CD4-positive, alpha-beta T cell treated with Interleukin-6 for 4 hours (primary cell): ENCODE data around the gene SLC25A21.
"Not testable (repeated sequence)": the region's sequence is repeated elsewhere in the genome, so short reads cannot be mapped to it uniquely, and the experiment has no call there.

Source experiments
- DNase-seq: peaks from one replicate; pipeline ENCODE4 v3.0.0-alpha.2; 2020; ENCODE audit warnings: mixed read lengths

Gene SLC25A21

DNA sequence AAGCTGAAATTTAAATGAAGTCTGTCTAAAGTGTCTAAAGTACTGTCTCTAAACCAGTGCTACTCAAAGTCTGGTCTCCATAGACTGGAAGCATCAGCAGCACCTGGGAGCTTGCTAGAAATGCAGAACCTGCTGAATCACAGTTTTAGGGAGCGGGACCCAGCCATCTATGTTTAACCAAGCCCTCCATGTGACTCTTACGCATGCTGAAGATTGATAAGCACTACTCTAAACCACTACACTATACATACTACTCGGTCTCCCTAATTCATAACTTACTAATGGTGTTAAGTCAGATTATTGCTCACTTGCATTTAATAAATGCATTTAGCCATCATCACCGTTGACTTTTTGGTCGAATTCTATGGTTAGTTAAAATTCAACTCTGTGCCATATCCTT, 88.8 kb downstream of the SLC25A21 start:
- DNase-seq: no peak

DNA sequence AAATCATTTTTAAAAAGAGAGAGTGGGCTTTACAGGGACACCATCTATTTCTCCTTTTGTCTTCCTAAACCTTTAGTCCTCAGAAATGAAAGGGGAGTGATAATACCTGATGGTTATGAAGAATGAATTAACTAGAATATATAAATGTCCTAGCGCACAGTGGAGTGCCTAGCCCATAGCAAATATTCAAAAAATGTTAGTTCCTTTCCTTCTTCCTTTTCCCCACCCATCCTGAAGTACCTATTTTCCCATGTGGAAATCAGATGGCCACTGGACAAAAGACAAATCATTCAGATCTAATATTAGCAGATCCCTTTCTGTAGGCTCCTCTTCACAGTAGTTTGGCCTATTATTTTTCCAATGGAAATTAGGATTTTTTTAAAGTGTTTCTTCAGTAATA, 90.0 kb downstream of the SLC25A21 start:
- DNase-seq: no peak

DNA sequence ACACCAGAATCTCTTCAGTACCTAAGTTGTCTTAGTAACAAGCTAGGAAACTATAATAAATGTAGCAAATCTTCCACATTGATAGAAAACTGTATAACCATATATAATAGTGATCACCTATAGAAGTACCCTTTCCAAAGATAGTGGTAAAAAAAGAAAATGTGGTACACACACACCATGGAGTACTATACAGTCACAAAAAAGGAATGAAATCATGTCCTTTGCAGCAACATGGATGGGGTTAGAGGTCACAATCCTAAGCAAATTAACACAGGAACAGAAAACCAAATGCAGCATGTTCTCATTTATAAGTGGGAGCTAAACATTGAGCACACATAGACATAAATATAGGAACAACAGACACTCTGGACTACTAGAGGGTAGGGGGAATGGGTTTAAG, 90.5 kb downstream of the SLC25A21 start:
- no peak for DNase-seq

DNA sequence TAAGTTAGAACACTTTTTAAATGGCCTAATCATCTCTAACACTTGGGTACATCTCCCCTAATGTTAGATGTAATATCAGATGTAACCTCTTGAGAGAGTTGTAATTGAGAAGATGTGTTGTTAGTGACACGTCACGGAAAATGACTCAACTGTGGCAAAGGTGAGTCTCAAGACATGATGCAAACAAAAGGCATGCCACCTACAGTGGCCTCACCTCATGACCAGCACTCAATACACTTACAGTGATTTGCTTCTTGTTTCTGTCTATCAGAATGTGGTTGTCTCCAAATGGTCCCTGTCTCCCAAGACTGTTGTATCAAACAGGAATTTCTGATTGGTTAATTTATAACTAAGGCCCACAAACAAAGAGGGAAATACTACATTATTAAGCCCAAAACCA, 91.2 kb downstream of the SLC25A21 start:
- DNase-seq: no peak

DNA sequence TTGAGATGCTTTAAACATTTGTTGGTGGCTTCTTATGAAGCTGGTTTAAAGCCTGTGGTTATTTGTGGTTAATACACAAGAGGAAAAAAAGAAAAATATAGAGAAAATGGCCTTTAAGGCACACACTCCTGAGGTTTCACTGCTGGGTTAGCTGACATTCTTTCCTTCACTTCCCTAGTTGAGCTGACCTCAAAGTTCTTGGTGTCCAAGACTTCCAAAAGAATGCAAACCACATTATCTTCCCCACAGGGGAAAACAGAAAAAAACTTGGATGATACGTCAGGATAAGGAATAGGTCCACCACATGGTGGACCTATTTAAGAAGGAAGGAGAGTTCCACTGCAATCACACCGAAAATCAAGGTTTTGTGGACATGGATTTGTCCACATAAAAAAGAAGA, 94.3 kb downstream of the SLC25A21 start:
- no peak for DNase-seq

DNA sequence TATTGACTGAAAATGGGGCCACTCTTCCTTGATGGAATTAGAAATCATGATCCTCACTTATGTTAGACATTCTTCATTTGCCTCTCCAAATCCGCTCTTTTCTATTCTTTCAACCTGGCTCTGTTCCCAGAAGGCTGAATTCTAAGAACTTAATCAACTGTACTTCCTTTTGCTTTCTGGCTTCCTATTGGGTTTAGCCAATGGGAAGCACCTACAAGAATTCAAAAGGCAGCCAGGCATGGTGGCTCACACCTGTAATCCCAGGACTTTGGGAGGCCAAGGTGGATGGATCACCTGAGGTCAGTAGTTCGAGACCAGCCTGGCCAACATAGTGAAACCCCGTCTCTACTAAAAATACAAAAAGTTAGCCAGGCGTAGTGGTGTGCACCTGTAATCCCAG, 98.1 kb downstream of the SLC25A21 start:
- DNase-seq: not testable (repeated sequence)

DNA sequence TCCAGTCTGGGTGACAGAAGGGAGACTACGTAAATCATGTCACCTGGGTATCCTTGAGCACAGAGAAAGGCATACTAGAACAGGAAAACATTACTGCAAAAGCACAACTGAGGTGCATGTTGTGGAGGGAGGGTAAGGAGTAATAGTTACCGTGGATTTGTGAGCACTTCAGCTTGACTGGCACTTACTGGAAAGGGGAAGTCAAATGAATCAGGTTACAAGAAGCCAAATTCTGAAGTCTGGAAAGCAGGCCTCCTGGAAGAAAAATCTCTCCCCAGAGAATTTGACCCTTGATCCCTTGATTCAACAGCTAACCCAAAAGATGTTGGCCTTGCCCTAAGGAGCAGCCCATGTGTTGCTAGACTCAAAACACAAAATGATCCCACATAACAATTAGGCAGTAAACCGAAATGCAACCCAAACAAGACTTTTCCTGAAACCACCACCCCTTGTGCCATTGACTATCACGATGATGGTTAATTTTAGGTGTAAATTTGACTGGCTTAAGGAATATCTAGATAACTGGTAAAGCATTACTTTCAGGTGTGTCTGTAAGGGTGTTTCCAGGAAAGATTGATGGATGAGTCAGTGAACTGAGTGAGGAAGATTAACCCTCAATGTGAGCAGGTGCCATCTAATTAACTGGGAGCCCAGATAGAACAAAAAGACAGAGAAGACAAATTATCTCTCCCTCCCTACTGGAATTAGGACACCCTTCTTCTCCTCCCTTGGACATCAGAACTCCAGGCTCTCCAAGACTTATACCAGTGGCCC, 108.8 kb downstream of the SLC25A21 start:
- no peak for DNase-seq

DNA sequence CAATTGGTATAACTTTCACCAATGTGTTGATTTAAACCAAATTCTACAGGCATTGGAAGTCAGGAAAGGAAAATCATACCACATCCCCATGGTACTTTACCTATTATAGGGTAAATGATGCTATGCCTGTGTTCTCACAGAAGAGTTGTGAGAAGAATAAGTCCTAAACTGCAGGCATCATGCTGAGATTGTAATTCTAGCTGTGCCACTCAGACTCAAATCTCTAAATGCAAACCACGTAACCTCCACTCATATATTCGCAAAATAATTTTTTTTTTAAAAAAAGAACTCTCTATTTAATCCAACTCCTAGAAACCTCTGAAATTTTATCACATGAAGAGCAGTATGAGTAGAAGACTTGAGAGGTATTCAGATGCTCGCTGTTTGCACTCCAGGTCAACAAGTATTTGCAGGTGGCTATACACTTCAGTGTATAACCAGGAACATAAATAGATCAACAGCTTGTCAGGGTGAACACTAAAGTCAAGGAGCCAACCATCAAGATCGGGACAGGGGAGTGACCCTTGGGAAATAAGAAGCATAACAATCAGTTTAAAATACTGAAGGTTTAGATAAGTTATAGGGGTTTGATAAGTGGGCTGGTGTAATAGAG, 110.1 kb downstream of the SLC25A21 start:
- DNase-seq: no peak

DNA sequence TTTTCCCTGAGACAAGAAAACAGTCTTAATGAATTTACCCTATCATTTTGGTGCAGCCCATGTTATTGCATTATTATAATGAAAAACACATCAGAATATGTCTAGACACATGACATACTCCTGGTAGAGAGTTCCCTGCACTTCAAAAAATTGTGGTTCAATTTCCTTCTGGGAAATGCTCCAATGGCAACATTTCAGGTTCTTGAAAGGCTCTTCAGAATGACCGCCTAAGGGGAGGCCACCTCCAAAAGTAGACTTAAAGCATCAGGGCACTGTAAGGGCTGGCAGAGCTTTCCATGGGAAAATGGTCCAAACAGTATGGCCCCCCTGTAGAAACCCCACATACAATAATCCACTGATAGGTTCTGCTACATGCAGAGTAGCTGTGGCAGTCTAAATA, 110.7 kb downstream of the SLC25A21 start:
- no peak for DNase-seq

DNA sequence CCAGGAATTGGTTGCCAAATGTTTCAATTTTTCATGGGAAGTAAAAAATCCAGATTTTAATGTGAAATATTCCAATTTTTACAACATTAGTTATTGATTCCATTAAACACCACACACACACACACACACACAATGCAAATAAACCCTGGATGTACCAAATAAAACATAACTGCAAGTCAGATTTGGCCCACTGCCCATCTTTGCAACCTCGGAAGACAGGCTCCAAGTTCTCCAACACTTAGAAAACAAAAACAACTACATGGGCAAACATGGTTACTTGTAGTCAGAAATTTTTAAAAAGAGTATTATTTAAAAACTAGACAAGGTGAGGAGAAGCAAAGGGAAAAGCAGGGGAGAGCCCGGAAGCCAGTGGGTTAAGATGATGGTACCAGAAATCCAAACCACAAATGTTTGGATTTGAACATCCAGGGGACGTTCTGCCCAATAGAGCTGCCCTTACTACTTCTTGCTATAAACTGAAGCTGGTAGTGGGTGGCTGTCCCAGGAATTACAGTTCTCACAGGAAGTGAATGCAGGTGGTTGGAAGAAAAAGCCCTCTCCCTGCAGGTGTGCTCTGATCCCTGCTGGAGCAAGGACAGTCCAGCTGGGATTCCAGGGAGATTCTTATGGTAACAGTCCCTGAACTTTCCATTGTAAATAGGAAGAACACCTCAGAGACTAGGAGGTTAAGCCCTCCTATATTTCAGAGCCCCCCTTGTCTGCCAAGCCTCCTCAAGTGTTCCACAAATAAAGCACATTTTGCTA, 111.7 kb downstream of the SLC25A21 start:
- DNase-seq: no peak

DNA sequence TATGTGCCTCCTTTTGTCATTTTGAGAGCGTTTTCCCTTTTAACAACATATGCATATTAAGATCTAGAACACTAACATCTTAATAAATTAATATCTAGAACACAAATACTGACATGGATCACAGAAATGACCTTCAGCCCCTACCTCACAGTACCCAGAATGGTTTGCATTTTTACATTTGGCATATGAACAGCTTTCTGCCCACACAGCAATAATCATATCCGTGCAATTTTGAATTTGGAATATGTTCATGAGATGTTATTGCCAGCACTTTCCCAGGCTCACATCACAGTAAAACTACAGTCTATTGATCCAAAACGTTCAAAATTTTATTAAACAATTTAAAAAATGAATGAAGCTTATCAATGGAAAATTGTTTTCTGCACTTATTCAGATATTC, 114.6 kb downstream of the SLC25A21 start:
- DNase-seq: no peak

DNA sequence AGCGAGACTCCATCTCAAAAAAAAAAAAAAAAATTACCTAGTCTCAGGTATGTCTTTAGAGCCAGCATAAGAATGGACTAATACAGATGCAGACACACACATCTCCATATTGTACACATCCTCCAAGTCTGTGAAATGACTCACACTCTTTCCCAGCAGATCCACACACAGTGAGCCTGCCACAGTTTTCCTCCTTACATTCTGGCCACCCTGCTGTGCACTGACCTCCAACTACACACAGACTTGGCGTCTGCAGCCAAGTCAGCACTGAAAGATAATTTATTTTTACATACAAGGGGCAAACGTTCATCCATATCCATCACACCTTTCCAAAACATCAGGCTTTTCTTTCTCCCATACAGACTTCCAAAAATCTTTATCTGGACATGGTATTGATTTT, 115.9 kb downstream of the SLC25A21 start:
- DNase-seq: no peak

DNA sequence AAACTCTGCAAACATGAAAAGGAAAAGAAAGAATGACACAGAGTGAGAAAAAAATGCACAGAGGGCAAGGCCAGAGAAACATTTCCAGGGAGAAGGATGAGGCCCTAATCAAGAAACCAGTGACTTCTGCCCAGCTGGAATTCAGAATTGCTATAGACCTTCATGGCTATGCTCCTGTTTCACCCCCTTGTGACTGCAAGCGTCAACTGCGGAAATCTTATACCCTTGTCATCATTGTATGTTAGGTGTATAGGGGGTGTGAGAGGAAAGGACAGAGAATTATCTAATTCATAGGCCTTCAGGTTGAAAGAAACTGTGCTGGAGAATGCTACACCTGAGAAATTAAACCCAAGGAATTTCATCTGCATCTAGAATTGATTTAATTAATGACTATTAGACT, 117.5 kb downstream of the SLC25A21 start:
- DNase-seq: no peak

DNA sequence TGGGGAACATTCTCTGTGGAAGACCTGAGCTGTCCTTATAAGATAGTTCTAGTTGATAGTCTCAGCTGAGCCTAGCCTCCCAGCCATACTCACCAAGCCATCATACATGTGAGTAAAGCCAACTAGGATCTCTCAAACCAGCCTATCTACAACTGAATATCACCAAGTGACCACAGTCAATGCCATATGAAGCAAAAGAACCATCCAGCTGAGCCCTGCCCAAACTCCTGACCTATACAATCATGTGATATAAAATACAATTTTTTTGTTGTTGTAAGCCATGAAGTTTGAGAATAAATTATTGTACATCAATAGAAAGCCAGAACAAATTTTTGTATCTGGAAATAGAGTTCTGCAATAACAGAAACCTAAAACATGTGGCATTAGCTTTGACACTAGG, 118.3 kb downstream of the SLC25A21 start:
- no peak for DNase-seq

DNA sequence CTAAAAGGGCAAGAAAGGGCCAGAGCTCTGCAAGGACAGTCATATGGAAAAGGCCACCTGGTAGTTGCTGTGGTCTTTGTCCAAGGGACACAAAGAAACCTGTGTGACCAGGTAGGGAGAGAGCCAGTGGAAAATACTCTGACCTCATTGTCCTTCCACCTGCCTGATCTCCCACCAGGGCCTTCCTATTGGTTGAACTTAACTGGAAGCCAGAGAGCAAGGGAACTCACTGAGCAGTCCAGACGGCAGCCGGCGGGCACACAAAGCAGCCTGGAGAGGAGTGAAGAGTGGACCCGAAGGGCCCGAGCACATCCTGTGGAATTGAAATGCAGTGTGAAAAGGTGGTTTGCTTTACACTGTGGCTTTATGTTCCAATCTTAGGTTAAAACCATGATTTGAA, 120.7 kb downstream of the SLC25A21 start:
- DNase-seq: no peak

DNA sequence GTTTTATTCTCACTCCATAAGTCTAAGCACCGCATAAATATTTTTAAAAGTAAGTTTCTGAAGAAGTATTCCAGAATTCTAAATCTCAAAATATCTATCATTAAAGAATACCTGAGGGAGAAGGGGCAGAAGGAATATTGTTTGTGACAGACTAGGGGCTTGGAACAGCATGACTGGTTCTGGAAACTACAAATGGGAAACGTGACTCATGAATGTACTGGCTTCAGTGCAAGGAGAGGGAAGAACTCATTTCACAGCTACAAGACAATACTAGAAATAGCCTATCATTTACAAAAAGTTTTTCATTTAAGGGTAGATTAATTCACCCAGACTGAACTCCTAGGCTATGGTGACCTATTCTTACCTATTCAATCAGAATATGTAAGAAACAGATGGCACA, 121.3 kb downstream of the SLC25A21 start:
- DNase-seq: no peak

DNA sequence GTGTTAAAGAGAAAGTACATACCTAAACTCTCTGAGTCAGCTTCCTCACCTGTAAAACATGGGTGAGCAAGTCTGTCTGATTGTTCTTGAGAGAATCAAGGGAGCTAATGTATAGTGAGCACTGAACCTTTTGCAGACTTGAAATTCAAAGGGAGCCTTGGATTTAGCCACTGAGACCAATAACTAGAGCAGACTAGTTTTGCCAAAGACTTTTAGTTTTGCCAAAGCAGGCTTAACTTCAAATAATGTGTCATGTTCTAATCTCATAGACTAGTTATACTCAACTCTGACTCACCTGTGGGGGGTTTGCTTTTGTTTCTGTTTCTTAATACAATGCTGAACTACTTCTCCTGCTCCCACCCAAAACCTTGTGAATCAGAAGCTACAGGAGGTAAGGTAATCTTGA, 123.7 kb downstream of the SLC25A21 start:
- no peak for DNase-seq

DNA sequence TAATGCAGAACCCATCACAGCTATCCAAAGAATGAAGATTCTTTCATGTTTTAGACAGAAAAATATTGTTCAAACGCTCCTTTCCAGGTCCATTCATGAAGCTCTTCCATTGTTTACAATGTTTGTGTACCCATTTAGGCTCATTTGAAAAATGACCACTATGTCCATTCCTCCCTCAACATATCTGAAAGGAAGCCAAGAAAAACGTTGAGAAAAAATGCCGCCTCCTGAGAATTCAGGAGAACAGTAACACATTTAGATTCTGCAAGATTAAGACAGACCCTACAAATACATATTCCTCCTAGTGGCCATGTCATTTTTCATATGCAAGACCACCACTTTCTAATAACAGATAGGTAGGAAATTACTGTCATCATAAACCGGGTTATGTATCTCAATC, 124.4 kb downstream of the SLC25A21 start:
- no peak for DNase-seq

DNA sequence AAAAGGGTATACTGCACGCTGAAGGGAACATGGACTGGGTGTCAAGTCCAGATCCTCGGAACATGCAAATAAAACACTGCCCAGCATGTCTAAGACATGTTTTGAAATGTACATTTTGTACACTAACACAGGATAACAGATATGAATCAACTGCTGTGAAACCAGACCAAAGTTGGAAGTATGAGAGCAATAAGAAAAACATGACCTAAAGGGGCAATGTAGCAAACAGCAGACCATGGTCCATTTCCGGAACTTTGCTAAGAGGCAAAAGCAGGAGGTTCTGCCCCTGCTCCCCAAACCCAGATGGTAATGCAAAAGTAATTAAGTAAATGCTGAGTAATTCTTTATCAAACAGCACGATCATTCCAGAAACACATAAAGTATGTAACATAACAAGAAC, 125.2 kb downstream of the SLC25A21 start:
- DNase-seq: no peak

DNA sequence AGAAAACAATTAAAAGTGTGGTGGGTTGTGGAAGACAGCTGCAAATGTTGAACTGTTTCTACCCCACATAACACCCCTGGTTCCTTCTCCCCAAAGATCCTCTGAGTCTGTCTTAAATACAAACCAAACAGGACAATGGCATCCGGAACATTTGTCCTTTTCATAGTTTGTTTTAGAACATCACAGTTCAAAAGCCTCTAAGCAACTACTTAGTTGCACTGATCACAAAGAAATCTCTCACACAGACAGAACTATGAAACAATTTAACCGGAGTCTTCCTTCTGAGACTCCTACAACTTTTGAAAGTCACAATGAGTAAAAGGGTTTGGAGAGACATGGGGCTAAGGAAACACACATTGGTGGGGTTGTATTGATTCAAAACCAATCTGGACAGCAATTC, 125.6 kb downstream of the SLC25A21 start:
- no peak for DNase-seq

DNA sequence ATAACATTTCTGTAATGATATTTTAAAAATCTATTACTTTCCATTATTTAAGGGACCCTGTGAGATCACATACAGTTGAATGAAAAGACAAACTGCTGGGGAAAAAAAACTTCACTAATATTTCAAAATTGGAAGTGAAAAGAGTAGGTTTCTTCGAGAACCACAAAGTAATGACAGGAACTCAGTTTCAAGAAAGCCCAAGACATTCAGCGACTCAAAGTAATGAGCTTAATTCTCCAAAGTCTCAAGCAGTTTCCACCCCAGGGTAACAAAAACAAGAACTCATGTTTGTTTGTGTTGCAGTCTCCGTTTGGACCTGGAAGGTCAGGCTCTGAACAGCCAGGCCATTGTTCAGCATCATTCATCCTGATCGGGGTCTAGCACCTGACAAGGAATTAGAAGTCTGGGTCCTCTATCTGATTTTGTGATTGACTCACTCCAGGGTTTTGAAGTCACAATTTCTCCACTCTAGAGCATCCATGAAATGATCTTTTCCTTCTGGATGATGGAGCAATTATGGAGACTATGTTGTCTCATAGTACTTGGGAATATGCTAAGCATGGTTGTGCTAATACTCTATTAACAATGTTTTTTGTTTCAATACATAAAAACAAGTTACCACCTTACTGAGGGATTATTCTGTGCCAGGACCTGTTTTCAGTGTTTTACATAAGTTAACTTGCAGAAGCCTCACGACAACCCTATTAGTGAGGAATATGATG, 126.9 kb downstream of the SLC25A21 start:
- no peak for DNase-seq

DNA sequence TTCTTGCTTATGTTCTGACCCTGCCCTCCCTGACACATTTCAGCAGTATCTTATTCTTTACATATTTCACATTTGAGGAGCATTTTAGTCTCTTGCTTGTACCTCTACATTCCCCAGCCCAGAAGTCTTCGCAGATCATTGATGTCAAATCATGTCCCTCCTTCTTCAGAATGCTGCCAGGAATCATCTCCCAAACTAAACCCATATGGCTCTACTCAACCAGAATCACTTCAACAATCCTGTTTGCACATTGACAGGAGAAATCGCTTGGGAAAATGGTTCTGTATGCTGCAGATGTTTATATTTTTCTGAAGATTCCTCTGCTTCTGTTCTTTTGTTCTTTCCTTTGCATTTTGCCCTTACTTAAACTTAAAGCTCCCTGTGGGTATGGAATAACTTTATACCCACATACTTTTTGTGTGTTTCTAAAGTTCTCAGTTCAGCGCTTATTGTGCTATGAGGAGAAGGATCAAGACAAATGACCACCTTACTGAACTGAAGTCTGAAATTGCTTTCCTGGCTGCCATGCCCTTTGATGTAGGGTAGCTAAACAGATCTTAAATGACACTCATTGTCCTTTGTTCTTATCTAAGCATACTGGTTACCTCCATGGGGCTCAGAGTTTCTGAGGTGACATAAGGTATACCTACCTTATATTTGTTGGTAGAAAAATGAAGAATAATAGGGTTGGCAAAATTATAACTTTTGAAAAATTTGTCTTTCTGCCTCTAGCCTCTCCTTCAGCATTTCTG, 134.6 kb downstream of the SLC25A21 start:
- no peak for DNase-seq
